HPDE6-E6E7 (cell line): ENCODE results near the gene ERBB4.
"Not testable (repeated sequence)": the region's sequence is repeated elsewhere in the genome, so short reads cannot be mapped to it uniquely, and the experiment has no call there.

Experiments used
- DNase-seq: peaks from one replicate; pipeline ENCODE4 v3.0.0; 2011; ENCODE audit warnings: missing footprints; ENCODE audit errors: extremely low spot score

The ERBB4 gene

GRCh38 chr2:211611621-211612020 is 927.0 kb downstream of the ERBB4 start:
- no peak for DNase-seq

GRCh38 chr2:211611061-211611518 is 927.5 kb downstream of the ERBB4 start:
- DNase-seq = no peak

DNA sequence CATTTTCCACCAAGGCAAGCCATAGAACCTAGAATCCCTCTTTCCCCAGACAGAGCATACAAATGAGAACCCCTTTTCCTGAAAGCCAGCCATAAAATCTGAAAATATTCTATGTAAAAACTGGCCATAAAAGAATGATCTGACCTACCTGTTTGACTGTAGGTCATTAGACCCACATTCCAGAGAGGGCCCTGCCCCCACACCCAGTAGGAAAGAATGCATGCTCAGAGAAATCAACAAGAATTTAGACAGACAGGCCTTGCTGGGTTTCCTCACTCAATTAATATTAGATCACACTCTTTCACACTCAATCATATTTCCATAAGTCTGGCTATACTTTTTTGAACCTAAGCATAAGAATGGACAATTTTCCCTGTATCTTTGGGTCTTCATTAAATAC is 929.5 kb downstream of the ERBB4 start:
- DNase-seq = no peak

DNA sequence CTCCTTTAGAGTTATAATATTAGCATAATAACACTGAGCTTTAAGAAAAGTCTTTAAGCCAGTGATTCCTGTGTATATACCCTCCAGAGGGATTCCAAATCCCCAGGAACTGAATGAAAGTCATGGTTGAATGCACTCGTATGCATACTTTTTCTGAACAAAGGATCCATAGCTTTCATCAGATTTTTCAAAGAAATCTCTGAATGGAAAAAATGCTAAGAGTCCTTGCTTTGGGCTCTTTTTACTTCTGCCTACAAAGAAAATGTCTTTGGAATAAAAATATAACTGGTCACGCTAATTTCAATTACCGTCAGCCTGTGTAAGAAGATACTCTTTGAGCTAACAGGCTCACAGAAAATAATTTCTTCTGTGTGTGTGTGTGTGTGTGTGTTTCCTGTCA is 939.5 kb downstream of the ERBB4 start:
- no peak for DNase-seq

DNA sequence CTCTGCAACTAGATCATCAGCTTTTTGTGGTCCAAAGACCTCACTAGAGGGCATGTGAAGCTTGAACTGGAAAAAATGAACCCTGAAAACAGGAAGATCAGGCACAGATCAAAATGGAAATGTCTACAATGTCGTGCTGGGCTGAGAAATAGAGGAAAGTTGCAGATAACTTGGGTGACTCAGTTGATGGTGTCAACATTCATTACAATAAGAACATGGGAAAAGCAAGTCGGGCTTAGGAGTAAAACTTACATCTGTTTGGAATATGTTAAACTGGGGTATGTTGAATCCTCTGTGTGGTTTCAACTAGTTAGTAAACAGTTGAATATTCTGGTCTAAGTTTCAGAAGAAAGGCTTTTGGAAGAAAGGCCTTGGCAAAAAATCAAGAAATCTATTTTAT is 940.4 kb downstream of the ERBB4 start:
- DNase-seq = no peak

DNA sequence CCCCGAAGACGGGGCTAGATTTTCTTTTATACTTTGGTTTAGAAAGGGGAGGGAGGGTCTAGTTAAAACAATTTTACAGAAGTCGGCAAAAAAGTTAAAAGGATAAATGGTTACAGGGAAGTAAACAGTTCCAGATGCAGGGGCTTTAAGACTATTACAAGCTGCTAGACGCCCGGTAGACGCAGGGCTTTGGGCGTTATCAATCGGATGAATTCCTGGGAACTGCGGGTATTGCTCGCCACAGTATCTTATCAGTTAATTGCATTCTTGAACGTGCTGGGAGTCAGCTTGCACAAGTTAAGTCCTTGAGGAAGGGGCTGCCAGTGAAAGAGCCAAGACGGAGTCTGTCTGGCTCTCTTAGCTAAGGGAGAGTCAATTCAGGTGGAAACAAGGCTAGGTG is 946.6 kb downstream of the ERBB4 start:
- DNase-seq = not testable (repeated sequence)

- no peak for DNase-seq
Observed at GRCh38 chr2:211591426-211591825, 947.2 kb downstream of the ERBB4 start.

GRCh38 chr2:211568439-211568838 is 970.2 kb downstream of the ERBB4 start:
- DNase-seq = no peak

DNA sequence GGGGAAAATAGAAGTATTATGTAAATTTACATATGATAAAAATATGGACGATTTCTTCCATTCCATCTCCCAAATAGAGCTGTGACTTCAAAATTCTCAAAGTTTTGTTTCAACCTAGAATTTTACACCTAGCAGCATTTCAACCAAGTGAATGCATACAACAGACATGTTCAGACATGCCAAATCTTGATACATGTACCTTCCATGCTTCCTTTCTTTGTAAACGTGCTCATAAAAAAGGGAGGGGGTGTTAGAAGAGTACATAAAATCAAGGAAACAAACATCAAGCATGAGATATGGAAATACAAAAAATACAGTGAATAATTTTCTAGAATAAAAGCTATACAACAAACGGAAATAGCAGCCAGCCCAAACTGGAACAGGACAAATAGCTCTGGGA is 974.2 kb downstream of the ERBB4 start:
- DNase-seq = no peak

DNA sequence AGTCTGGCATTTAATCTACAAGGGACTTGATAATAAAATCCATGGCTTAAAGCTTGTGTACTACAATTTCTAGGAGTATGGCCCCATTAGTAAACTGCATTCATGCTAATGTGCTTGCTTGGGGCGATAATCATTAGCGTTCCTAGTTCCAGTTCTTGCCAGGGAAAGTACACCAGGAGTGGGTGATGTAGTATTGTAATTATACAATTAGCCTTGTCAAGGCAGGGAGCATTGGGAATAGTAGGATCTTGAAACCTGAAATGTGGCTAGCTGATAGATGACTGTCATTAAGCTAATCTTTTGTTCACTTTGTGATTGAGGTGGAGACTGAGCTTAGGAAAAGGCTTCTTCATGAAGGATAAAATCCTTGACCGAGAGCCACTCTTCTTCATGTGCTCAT is 993.0 kb downstream of the ERBB4 start:
- DNase-seq = no peak

- no peak for DNase-seq
Observed at GRCh38 chr2:211534632-211535031, 1004.0 kb downstream of the ERBB4 start.

- DNase-seq = not testable (repeated sequence)
Observed at GRCh38 chr2:211524248-211524647, 1014.4 kb downstream of the ERBB4 start.

DNA sequence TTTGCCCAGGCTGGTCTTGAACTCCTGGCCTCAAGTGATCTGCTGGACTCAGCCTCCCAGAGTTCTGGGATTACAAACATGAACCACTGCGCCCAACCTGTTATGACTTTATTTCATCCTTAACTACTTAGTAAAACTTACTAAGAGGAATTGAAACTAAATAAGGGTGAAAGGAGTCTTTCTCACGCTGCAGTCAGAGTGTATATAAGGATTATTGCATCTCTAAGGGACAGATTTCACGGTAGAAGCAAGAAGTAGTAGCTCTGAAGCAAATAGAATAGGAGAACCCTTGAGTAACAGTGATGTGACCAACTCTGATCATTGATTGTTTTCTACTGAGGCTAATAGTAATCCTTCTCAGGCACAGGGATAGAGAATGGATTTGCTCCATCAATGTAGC is 1022.1 kb downstream of the ERBB4 start:
- no peak for DNase-seq

DNA sequence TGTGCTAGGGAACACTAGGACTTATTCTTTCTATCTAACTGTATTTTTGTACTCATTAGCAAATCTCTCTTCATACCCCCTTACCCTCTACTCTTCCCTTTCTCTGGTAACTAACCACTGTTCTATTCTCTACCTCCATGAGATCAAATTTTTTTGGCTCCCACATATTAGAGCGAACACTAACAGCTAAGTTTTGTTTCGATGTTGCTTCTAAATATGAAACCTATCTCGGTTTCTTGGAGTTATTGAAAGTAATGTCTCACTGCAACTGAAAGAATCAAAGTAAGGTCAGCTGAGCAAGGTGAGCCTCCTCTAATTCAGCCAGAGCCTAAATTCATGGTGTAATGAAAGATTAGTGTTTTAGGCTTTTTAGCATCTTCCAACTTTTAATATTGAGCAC is 1024.6 kb downstream of the ERBB4 start:
- no peak for DNase-seq

GRCh38 chr2:211513446-211513845 is 1025.2 kb downstream of the ERBB4 start:
- no peak for DNase-seq

DNA sequence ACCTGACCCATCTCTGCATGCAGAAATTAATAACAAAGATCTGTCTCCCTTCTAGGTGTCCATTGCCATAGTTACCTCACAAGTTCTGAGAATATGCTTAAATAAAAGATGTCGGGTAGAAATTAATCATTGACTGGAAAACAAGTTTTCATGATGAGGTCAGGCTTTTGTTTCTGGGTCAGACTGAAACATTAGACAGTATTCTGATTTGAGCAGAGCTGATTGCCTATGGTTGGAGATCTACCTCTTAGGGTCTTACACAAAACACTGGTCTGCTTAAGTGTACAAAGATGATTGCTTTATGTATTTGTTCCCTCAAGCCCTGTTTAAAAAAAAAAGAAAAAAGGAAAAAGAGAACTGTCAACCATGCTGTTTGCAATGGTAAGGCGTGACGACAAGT is 1025.8 kb downstream of the ERBB4 start:
- no peak for DNase-seq

DNA sequence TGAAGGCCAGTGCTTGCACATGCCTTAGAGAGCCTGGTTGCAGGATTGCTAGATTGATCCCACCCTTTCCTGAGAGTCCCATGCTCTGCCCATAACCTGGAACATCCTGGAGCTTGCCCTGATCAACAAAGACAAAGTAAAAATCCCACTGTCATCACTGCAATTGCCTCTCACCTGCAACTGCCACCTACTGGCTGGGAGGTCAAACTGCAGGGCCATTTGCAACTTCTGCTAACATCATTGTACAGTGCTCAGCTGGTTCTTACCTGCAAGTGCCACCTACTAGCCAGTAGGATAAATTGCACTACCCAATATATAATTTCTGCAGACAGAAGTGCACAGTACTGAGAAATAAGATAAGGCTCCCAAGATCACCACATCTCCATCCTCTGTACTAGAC is 1034.7 kb downstream of the ERBB4 start:
- no peak for DNase-seq

DNA sequence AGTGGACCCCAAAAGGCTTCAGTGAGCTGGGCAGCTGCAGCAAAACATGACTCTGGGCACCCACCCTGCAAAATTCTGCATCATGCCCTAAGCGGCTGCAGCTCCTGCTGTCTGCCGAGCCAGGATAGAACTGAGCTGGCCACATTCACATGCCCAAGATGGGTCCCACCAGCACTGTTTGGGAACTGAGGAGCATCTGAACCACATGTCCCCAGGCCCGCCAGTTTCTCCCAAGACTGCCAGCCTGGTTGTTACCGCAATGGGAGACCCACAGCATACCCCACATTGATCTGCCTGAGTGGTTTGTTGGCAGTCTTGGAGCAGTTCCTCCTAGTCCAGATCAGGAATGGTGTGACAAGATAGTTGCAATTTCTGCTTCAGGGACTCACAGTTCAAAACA is 1035.4 kb downstream of the ERBB4 start:
- no peak for DNase-seq

GRCh38 chr2:211498551-211499205 is 1039.9 kb downstream of the ERBB4 start:
- no peak for DNase-seq

GRCh38 chr2:211495339-211495738 is 1043.3 kb downstream of the ERBB4 start:
- no peak for DNase-seq

DNA sequence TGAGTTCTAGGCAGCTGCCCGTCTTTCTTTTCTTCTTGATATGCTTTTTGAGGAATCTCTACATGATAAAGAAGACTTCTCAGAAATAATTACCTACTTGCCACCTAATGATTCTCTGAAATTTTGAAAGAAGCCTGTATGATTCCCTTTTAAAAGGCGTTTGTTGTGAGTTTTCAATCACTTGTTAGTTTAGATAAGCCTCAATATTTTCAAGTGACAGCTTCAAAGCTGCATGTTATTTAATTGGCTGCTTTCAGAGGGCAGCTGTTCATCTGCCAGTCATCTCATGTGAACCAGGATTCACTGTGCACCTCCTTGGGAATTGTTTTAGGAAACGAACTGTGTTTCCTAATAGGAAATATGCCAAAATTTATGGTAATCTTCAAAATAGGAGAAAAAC is 1044.1 kb downstream of the ERBB4 start:
- no peak for DNase-seq

DNA sequence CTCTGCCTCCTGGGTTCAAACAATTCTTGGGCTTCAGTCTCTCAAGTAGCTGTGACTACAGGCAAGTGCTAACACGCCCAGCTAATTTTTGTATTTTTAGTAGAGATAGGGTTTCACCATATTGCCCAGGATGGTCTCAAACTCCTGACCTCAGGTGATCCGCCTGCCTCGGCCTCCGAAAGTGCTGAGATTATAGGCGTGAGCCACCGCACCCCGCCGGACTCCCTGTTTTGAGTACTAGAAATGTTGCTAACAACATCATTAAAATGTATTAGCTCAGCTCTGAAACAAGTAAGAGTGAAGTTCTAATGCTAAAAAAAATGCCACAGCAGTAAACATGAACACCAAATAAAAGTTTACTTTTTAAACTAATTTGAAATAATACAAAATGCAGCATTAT is 1044.5 kb downstream of the ERBB4 start:
- DNase-seq = no peak

- DNase-seq = no peak
Observed at GRCh38 chr2:211487733-211488132, 1050.9 kb downstream of the ERBB4 start.

GRCh38 chr2:211479536-211480150 is 1059.0 kb downstream of the ERBB4 start:
- no peak for DNase-seq
